ENCODE results near the gene DHRS7B.

- no peak for TF ChIP-seq EP300 (IDR thresholded peaks at IDR 0.05)
- no peak for TF ChIP-seq POLR2A (IDR thresholded peaks at IDR 0.05)
Measured at GRCh38 chr17:21157586-21158370, 31.0 kb downstream of the DHRS7B start.
